Measurements from ENCODE around the gene ACO2. TPM values are rescaled to one million over a fixed set of nuclear protein-coding genes. Genes with fewer than 3 reads are reported as not detected.
A peak's percentile ranks its signal among the peaks of the same experiment; 100 is the strongest.

The ACO2 gene
- total RNA-seq, 1 experiment from 2014 or later: 66.6 TPM

GRCh38 chr22:41537203-41537602 is 68.3 kb downstream of the ACO2 start:
- no peak overlapping the region for H2AK5ac ChIP-seq (ENCODE audit: insufficient read length, low read length)
- no peak overlapping the region for H3K14ac ChIP-seq (ENCODE audit: insufficient read depth, low read length)
- no peaks in the 10 kb centered on the region for H3K9me3 Mint-ChIP-seq
- H3K27me3 ChIP-seq (ENCODE audit: insufficient read depth, low read length): no peaks in the 10 kb centered on the region
- H4K8ac ChIP-seq (replicated peaks; ENCODE audit: insufficient read length, low read depth, low read length): no peak overlapping the region
- no peaks in the 10 kb centered on the region for H3K23me2 ChIP-seq (ENCODE audit: insufficient read length, low read depth, low read length, poor library complexity, severe bottlenecking)
- no peaks in the 10 kb centered on the region for H3K79me1 ChIP-seq (ENCODE audit: insufficient read depth, low read depth, low read length, poor library complexity, severe bottlenecking)
- H3K9me3 ChIP-seq (ENCODE audit: control insufficient read depth, low read depth, low read length): no peaks in the 10 kb centered on the region
- WGBS (ENCODE audit: extremely low coverage, insufficient read length, low lambda C conversion rate): no CpG with 5 or more reads among the region's 3 CpGs
- no peak overlapping the region for H4K91ac ChIP-seq (ENCODE audit: insufficient read length, low read depth, low read length)
- no peak overlapping the region for H3K27ac ChIP-seq (ENCODE audit: insufficient read length, low read depth, low read length)
- H3K4me1 Mint-ChIP-seq: peaks cover 8 to 14% of the 10 kb centered on the region in 2 experiments
- peak overlapping the region in 1 of 3 experiments; percentile 59; a peak in 1 of 7 replicates for H3K27ac Mint-ChIP-seq
- H2BK120ac ChIP-seq (ENCODE audit: low read depth, low read length, poor library complexity, severe bottlenecking): no peak overlapping the region
- TF ChIP-seq, protein P1, sequence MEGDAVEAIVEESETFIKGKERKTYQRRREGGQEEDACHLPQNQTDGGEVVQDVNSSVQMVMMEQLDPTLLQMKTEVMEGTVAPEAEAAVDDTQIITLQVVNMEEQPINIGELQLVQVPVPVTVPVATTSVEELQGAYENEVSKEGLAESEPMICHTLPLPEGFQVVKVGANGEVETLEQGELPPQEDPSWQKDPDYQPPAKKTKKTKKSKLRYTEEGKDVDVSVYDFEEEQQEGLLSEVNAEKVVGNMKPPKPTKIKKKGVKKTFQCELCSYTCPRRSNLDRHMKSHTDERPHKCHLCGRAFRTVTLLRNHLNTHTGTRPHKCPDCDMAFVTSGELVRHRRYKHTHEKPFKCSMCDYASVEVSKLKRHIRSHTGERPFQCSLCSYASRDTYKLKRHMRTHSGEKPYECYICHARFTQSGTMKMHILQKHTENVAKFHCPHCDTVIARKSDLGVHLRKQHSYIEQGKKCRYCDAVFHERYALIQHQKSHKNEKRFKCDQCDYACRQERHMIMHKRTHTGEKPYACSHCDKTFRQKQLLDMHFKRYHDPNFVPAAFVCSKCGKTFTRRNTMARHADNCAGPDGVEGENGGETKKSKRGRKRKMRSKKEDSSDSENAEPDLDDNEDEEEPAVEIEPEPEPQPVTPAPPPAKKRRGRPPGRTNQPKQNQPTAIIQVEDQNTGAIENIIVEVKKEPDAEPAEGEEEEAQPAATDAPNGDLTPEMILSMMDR (conservative IDR thresholded peaks at IDR 0.05): no peak
- no peak overlapping the region for H3K56ac ChIP-seq (ENCODE audit: insufficient read length, low read depth, low read length)
- H3K18ac ChIP-seq (ENCODE audit: insufficient read length, low read depth, low read length): no peak overlapping the region
- H3K36me3 Mint-ChIP-seq (ENCODE audit: insufficient read depth in 1 of 3, low read depth in 3 of 3): peaks cover 12 to 52% (median 17%) of the 10 kb centered on the region in 3 experiments; a peak in 6 of 7 replicates
- H2BK20ac ChIP-seq (ENCODE audit: low read depth, low read length, poor library complexity, severe bottlenecking): no peak overlapping the region
- no peak overlapping the region for H2BK5ac ChIP-seq (ENCODE audit: insufficient read length, low read length)
- H3K4me3 Mint-ChIP-seq: no peak overlapping the region
- H3K23ac ChIP-seq (ENCODE audit: insufficient read length, low read depth, low read length): no peak overlapping the region
- H3K4me1 ChIP-seq (ENCODE audit: insufficient read depth, low read length): no peaks in the 10 kb centered on the region
- no peaks in the 10 kb centered on the region for H3K27me3 Mint-ChIP-seq (ENCODE audit: low read depth)
- H3K9ac ChIP-seq (ENCODE audit: extremely low read depth, insufficient read length, low read length): no peak overlapping the region
- no peak overlapping the region for H2AFZ ChIP-seq (ENCODE audit: low read length)
- H4K20me1 ChIP-seq (ENCODE audit: control insufficient read depth, insufficient read depth, insufficient read length): no peaks in the 10 kb centered on the region
- H3K79me2 ChIP-seq (ENCODE audit: insufficient read depth, low read length): peaks cover 2% of the 10 kb centered on the region; the same call in 1 of the 2 replicates
- no peak overlapping the region for H2BK12ac ChIP-seq (ENCODE audit: insufficient read length, low read depth, low read length)
- no peak overlapping the region for H3K4me2 ChIP-seq (ENCODE audit: insufficient read depth, insufficient read length, low read length)
- no peak overlapping the region for H4K5ac ChIP-seq (ENCODE audit: insufficient read length, low read depth, low read length)
- H3K4ac ChIP-seq (ENCODE audit: low read depth, low read length): no peak overlapping the region
- H3T11ph ChIP-seq (ENCODE audit: low read length): no peak overlapping the region
- no peak for DNase-seq
- H2BK15ac ChIP-seq (ENCODE audit: low read depth, low read length): no peak overlapping the region

Measured in H9 (cell line).